ENCODE measurements around the gene RADIL.
"Not testable (repeated sequence)": the region's sequence is repeated elsewhere in the genome, so short reads cannot be mapped to it uniquely, and the experiment has no call there.

RADIL gene

GRCh38 chr7:4805110-4805983 lies 78.2 kb downstream of the RADIL start:
- no peak for DNase-seq

GRCh38 chr7:4803397-4804241 lies 79.9 kb downstream of the RADIL start:
- no peak for DNase-seq

GRCh38 chr7:4802577-4802976 lies 80.9 kb downstream of the RADIL start:
- not testable (repeated sequence) for DNase-seq

- no peak for DNase-seq
Measured at GRCh38 chr7:4801839-4802231, 81.7 kb downstream of the RADIL start.

- DNase-seq: no peak
Measured at GRCh38 chr7:4800926-4801838, 82.3 kb downstream of the RADIL start.

GRCh38 chr7:4800487-4800886 lies 83.0 kb downstream of the RADIL start:
- no peak for DNase-seq

GRCh38 chr7:4799508-4800268 lies 83.8 kb downstream of the RADIL start:
- DNase-seq: no peak

GRCh38 chr7:4798706-4799235 lies 84.7 kb downstream of the RADIL start:
- no peak for DNase-seq

GRCh38 chr7:4797858-4798705 lies 85.4 kb downstream of the RADIL start:
- DNase-seq: no peak

- no peak for DNase-seq
Measured at GRCh38 chr7:4796453-4796852, 87.1 kb downstream of the RADIL start.

- no peak for DNase-seq
Measured at GRCh38 chr7:4794591-4795350, 88.7 kb downstream of the RADIL start.

- not testable (repeated sequence) for DNase-seq
Measured at GRCh38 chr7:4794171-4794570, 89.3 kb downstream of the RADIL start.

- DNase-seq: not testable (repeated sequence)
Measured at GRCh38 chr7:4793385-4793993, 90.0 kb downstream of the RADIL start.

- DNase-seq: no peak
Measured at GRCh38 chr7:4792537-4793126, 90.9 kb downstream of the RADIL start.

- DNase-seq: no peak
Measured at GRCh38 chr7:4791738-4792536, 91.6 kb downstream of the RADIL start.

GRCh38 chr7:4791101-4791737 lies 92.3 kb downstream of the RADIL start:
- no peak for DNase-seq

- DNase-seq: no peak
Measured at GRCh38 chr7:4790516-4790991, 93.0 kb downstream of the RADIL start.

GRCh38 chr7:4790078-4790465 lies 93.4 kb downstream of the RADIL start:
- no peak for DNase-seq
